GM19239 (cell line): ENCODE data around the gene CREBBP.
"Not testable (repeated sequence)": the region's sequence is repeated elsewhere in the genome, so short reads cannot be mapped to it uniquely, and the experiment has no call there.

Source experiments
- DNase-seq: peaks from one replicate; pipeline ENCODE4 v3.0.0; 2011; ENCODE audit warnings: low spot score; ENCODE audit not compliant: insufficient read length
- FAIRE-seq: peaks from 2 replicates; lab custom pipeline; 2011; peaks lifted over from hg19 to GRCh38; lab: Jason Lieb, UNC

Gene CREBBP

DNA sequence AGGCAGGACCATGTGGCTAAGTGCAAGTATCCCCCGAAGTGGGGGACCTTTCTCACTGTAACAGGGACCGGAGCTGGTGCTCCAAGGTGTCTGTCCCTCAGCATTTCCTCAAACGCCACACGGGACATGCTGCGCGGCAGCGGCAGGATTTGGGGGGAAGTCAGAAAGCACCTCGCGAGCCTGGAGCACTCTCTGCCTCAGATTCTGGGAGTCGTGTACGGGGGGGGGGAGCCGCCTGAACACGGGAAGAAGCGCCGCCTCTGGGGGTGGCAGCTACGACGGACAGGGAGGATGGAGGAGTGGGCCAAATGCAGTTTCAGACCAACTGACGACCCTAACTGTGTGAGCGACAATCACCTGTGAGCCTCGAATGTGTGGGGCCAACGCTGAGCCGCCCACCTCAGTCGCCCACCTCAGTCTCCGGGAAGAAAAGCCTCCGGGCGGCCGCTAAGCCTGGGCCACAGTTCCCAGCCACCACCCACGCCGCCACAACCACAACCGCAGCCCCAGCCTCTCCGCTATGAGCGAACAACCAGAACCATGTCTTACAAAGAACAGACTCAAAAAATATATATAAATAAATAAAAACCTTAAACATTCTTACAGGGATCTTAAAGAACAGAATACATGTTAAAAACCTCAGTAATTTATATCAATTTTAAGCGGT lies 154.4 kb downstream of the CREBBP start:
- FAIRE-seq (no peak), DNase-seq (no peak)

DNA sequence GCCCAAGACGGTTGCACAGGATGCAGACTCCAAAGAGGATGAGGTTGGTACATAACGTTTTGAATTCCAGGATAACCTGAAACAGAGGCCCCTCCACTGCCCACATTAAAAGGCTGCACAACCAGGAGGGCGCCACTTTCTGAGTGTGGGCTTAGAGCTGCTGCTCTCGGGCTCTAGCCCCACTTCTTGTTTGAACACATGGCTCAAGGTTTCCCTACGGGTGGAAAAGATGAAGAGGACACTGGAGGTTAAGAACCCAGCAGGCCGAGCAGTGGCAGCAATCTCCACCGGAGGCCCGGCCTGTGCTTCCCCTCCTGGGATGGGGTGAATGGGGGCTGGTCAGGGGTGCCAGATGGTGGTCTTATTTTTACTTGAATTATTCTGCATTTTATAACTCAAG lies 155.2 kb downstream of the CREBBP start:
- no peak for FAIRE-seq
- no peak for DNase-seq

DNA sequence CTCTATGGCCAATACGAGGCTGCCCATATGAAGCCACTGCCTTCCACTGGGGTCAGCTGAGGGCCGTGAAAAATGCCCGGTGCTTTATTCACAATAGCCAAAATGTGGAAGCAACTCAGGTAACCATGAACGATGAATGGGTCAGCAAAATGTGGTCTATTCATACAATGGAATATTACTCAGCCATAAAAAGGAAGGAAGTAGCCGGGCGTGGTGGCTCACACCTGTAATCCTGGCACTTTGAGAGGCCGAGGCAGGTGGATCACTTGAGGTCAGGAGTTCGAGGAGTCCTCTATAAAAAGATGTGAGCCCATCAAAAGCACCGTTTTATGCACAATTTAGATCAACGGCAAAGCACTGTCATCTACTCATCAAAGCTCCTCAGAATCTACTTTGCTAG lies 158.0 kb downstream of the CREBBP start:
- DNase-seq (no peak), FAIRE-seq (no peak)

DNA sequence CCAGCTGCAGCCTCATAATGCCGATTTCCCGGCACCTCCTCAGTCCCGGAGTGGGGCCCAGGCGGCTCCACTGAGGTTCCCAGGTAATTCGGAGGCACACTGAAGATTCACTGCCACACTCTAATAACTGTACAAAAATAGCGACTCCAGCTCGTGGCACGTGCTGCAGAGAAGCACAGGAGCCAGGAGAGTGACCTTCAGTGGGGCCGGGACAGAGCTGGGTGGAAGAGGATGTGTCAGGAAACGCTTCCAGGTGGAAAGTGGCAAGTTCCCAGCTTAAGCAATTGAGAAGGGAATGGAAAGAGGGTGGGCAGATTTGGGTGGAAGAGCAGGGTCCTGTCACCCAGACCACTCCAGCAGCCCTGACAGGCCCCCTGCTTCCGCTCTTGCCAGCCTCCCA lies 160.1 kb downstream of the CREBBP start:
- FAIRE-seq (no peak), DNase-seq (no peak)

DNA sequence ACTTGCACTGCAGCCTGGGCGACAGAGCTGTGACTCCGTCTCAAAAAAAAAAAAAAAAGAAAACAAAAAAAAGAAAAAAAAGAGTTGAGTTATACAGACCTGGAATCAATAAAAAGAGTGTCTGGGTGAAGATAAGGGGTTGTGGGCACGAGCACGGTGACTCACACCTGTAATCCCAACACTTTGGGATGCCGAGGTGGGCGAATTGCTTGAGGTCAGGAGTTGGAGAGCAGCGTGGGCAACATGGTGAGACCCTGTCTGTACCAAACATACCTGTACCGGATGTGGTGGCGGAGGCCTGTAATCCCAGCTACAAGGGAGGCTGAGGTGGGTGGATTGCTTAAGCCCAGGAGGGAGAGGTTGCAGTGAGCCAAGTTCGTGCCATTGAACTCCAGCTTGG lies 161.9 kb downstream of the CREBBP start:
- no peak for FAIRE-seq

DNA sequence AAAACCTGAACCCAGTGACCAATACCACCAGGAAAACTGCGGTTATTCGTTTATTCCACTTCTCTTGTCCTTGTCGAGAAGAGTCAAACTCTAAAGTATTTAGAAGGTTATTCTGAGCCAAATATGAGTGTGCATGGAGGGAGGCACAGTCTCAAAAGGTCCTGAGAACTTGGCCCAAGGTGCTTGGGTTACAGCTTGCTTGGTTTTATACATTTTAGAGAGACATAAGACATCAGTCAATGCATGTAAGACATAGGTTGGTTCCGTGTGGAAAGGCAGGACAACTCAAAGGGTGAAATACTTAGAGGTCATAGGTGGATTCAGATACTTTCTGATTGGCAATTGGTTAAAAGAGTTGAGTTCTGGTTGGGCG lies 162.5 kb downstream of the CREBBP start:
- DNase-seq = no peak
- FAIRE-seq = no peak

More for the DNA sequence above, 161.9 kb downstream of the CREBBP start:
- no peak for DNase-seq

DNA sequence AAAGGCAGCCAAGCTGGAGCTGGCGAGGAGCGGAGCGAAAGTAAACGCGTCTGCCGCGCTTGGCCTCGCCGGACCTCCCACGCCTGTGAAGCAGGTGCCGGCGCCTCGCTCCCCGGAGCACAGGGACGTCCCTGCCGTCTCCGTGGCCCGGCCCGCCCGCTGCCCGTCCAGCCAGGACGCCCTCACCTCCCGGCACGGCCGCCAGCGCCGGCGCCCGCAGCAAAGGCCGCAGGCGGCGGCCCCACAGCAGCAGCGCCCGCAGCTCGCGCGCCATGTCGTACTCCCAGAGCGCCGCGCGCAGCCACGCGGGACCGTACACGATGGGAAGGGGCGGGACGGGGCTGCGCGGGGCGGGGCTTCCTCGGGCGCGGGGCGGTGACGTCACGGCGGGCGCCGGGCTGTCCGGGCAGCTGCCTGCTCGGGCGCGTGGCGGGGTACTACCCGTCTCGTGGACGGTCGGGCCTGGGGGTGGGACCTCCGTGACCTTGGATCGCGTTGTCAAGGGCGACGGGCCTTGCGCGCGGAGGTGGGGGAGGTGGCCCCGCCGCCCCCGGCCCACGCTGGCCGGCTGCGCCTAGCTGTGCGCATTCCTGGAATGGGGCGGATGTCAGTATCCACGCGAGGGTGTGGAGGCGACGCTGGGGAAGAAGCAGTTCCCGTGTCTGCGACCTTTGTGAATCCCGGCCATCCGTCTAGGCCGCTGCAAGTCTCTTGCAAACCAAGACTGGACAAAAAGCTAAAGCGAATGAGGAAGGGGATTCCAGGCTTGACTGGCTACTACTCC lies 163.1 kb downstream of the CREBBP start, which contains the start of gene TRAP1:
TRAP1 (minus strand) TSS at position 290 of the 784 bp plus-strand sequence; CDS start at position 274, 16 bp downstream.
- FAIRE-seq = peak; percentile 84
- peak; percentile 86 for DNase-seq

DNA sequence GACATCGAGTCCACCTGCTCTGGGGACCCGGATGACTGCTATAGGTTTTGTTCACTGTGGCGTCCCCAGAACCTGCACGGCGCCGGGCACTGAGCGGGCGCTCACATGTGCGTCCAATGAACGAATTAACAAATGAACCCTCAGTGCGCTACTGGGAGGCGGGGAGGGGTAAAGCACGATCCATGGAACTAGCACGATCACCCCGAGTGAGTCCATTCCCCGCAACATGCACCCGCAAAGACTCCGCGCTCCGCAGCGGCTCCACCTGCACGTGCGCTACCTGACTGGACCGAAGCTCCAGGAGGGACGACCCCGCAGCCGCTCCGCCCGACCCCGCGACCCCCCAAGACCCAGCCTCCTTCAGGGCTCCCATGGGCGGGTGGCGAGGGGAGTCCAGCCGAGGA lies 163.7 kb downstream of the CREBBP start:
- peak; percentile 59 for FAIRE-seq
- peak; percentile 25 for DNase-seq

DNA sequence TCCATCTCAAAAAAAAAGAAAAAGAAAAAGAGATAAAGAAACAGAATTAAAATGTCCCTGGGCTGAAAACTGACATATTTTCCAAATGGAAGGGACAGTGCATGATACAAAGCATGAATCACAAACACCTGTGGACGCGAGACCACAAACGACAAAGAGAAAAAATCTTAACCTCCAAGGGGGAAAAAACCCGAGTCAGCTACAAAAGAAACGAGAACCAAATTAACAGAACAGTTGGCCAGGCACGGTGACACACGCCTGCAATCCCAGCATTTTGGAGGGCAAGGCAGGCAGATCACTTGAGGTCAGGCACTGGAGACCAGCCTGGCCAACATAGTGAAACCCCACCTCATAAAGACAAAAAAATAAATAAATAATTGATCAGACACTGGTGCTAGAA lies 165.1 kb downstream of the CREBBP start:
- DNase-seq (no peak), FAIRE-seq (no peak)

DNA sequence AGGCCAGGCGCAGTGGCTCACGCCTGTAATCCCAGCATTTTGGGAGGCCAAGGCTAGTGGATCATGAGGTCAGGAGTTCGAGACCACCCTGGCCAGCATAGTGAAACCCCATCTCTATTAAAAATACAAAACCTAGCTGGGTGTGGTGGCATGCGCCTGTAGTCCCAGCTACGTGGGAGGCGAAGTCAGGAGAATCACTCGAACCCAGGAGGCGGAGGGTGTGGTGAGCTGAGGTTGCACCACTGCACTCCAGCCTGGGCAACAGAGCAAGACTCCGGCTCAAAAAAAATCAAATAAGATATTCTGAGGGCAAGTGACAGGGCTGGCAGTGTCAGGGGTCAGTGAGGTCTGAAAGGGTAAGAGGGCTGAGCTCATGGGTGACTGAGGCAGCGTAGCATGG lies 166.1 kb downstream of the CREBBP start:
- not testable (repeated sequence) for DNase-seq, FAIRE-seq

DNA sequence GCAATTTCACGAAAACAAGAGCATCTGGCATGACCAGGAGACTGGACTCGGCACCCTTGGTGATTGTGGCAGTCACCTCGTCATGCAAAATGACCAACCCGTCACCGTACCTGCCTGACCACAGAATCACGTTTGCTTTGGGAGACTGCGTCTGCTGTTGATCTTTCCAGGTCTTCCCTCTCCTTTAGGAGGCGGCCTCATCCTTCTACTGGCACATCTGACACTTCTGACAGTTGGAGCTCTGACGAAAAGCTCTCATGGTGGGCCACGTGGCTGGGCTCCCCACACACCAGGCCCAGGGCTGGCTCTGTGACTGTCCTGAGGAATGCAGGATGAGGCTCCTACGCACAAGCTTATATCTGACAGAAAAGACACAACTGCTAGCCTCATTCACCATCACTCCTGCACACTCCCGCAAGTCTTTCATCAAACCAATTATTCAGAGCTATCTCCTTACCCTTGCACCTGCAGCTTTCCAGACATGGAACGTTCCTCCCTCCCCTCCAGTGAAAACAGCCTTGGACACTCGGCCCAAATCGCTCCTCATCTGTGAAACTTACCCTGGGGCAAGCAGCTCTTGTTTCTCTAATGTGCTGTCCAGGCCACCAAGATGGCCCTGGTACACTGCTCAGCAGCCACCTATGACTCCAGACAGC lies 166.8 kb downstream of the CREBBP start:
- no peak for FAIRE-seq
- no peak for DNase-seq

DNA sequence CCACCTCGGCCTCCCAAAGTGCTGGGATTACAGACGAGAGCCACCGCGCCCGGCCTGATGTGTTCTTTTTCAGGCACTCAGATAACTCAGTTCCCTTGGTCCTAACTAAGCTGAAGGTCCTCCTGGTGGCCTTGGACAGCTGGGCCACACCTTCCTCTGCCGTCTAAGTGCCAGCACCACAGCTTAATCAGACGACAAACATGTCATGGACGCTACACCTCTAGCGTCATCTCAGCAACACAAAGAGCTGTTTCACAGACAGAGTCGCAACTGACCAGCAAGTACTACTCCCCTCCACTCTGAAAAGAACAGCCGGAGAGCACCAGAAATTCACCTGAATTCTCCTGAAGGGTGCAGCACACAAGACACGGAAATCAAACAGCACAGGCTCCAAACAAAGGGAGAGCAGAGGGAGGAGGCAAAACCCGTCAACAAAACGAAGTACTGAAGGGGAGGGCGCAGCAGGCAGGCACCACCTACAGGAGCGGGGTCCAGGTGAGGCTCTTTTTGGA lies 167.6 kb downstream of the CREBBP start:
- DNase-seq = no peak
- no peak for FAIRE-seq

DNA sequence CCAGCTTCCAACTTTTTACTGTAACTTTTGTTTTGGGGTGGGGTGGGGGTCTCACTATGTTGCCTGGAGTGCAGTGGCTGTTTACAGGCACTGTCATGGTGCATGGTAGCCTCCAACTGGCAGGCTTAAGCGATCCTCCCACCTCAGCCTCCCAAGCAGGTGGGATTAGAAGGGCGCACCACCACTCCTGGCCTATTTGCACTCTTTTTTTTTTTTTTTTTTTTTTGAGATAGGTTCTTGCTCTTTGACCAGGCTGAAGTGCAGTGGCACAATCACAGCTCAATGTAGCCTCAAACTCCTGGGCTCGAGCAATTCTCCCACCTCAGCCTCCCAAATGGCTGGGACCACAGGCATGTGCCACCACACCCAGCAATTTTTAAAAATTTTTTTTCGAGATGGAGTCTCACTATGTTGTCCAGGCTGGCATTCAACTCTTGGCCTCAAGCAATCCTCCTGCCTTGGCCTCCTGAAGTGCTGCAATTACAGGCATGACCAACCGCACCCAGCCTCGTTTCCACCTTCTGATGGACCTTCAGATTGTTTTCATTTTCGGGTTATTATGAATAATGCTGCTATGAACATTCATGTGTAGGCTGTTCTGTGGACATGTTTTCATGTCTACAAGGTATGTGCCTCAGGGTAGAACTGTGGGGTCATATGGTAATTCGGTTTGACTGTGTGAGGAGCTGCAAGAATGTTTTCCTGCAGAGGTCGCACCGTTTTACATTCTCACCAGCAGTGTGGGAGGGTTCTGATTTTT lies 174.1 kb downstream of the CREBBP start:
- FAIRE-seq (no peak), DNase-seq (no peak)

DNA sequence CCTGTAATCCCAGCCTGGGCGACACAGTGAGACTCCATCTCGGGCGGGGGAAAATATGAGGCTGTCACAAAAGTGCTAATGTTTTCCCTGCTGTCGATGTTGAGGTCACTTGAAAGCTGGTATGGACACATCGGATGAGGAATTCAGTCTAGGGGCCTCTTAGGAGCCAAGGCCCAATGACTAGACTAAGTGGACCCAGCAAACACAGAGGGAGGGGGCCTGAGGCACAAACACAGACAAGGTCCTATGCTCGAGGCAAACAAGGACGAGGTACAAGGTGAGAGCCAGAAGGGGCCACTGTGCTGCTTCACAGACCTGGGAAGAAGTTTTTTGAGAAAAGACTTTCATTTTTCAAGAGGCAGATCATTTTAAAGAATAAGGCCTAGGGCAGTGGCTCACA lies 178.4 kb downstream of the CREBBP start:
- no peak for DNase-seq
- no peak for FAIRE-seq

DNA sequence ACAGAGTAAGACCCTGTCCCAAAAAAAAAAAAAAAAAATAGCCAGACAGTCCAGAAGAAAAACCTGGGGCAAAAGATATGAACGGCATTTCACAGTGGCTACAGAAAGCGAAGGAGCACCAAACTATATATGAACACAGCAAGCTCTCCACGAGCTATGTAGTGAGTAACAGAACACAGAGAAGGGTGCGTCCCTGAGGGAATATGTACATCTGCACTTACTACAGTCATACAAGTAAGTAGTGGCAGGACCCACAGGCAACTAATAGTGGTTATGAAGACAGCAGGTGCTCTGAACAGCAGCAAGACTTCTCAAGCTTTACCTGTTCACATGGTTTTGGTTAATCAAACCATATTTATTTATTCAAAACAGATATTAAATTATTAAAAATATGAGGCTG lies 179.0 kb downstream of the CREBBP start:
- DNase-seq (no peak), FAIRE-seq (no peak)

DNA sequence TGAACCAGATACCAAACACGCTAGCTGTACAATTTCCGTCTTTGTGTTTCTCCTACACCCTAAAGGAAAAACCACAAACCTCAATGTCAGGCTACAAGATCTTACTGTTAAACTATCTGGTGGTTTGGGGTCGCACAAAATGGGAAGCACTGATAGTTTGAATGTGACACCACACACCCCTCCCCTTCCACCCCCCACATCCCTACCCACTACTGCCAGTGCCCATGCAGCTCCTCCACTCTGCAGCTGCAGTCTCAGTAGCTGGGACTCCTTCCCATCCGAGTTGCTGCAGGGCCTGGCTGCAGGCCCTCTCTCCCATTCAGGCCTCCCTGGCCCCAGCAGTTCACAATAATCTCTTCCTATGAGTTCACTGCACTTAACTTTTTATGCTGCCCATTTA lies 181.6 kb downstream of the CREBBP start:
- FAIRE-seq (no peak), DNase-seq (no peak)

DNA sequence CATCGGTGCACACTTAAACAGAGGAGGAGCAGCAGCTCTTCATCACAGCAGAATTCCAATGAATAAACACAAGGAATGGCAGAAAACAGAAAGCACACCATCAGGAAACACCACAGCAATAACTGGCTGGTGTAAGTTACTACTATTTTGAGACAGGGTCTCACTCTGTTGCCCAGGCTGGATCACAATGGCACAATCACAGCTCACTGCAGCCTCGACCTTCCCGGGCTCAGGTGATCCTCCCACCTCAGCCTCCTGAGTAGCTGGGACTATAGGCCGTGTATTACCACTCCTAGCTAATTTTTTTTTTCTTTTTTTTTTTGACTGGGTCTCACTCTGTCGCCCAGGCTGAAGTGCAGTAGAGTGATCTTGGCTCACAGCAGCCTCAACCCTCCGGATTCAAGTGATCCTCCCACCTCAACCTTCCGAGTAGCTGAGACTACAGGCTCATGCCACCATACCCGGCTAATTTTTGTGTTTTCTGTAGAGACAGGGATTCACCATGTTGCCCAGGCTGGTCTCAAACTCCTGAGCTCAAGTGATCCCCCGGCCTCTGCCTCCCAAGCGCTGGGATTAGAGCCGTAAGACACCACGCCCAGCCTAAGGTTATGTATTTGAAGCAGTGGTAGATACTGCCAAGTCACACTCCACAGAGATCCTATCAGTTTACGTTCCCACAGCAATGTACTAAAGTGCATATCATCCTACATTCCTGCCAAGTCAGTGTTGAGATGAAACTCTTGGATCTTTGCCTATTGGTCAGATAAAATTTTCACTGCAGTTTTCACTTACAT lies 183.9 kb downstream of the CREBBP start:
- DNase-seq = no peak
- no peak for FAIRE-seq

DNA sequence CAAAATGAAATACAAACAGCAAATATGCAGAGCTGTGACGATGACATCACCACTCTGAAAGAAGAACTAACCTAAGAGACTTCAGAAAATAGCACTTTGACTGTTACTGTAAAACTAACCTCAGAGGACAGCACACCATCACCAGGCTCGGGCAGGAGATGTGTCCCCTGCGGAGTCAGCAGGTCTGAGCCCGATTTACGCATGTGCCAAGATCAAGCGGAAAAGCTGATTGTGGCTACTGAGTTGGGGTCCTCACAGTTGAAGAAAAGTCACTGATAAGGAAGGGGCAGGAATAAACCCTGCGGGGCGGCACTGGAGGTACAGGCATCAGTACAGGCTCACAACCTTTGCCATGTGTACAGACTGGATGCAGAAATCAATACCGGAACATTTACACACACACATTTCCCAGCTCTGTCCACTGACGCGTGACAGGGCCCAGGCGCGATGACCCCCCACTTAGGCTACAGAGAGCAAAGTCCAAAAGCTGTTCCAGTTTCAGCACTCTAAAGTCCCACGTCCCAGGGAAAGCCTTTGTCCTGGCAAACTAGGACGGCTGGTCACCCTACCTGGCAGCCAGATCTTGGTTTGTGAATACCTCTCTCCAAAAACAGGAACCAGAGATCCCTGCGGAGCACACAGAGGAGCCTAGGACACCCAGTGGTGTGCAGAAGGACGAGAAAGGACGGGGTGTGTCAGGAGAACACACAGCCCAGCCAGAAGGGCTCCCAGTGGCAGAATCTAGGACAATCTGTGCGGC lies 184.7 kb downstream of the CREBBP start:
- FAIRE-seq (no peak), DNase-seq (no peak)

DNA sequence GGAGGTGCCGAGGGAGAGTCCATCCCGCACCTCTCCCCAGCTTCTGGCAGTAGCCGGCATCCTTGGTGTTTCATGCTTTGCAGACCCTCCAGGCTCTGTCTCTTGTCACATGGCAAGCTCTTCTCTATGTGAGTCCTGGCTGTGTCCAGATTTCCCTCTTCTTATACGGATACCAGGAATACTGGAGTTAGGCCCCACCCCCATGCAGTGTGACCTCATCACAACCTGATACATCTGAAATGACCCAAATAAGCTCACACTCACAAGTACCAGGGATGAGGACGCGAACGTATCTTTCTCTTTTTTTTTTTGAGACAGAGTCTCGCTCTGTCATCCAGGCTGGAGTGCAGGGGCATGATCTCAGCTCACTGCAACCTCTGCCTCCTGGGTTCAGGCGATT lies 186.5 kb downstream of the CREBBP start:
- FAIRE-seq (no peak), DNase-seq (no peak)
